Transverse colon (tissue), 4 donors: Measurements from ENCODE around the gene SLC8A3. TPM values are rescaled to one million over a fixed set of nuclear protein-coding genes. Genes with fewer than 3 reads are reported as not detected.

ENCODE experiments used
- DNase-seq: peaks from one replicate; pipeline ENCODE4 v3.0.0-alpha.2; 2019
- H3K27ac ChIP-seq, 4 donors: fragments of 200-600 bp; sonication (generic); 2 replicates each; pipeline ENCODE4 v1.5.1; 2016 to 2018; ENCODE audit warnings: inconsistent platforms in 4 of 4
- H3K27me3 ChIP-seq: fragments of 200-600 bp; sonication (generic); 2 replicates; pipeline ENCODE4 v1.5.1; 2017; ENCODE audit warnings: inconsistent platforms
- H3K36me3 ChIP-seq, 4 donors: fragments of 200-600 bp; sonication (generic); 2 replicates each; pipeline ENCODE4 v1.5.1; 2017 to 2019; ENCODE audit warnings: inconsistent platforms in 4 of 4
- H3K4me1 ChIP-seq, 4 donors: fragments of 200-600 bp; sonication (generic); 2 replicates each; pipeline ENCODE4 v1.5.1; 2017 to 2020; ENCODE audit warnings: inconsistent platforms in 4 of 4
- H3K4me3 ChIP-seq, 4 donors: fragments of 200-600 bp; sonication (generic); 1 replicate in 1 of 4; 2 replicates in 3 of 4; pipeline versions ENCODE4 v1.5.1 to v1.6.1; 2017 to 2019; ENCODE audit warnings: inconsistent platforms in 4 of 4
- H3K9me3 ChIP-seq, 2 donors: fragments of 200-600 bp; sonication (generic); 2 replicates each; pipeline ENCODE4 v1.5.1; 2017 to 2019; ENCODE audit warnings: inconsistent platforms in 2 of 2
- CTCF ChIP-seq, 5 experiments: fragments of 200-600 bp in 3 of 5; fragments of 450-650 bp in 2 of 5; sonication (generic) in 3 of 5; IDR thresholded peaks; 1 replicate in 2 of 5; 2 replicates in 3 of 5; pipeline ENCODE4 v1.5.1; 2016 to 2017; ENCODE audit warnings: antibody characterized with exemption in 5 of 5, inconsistent platforms in 3 of 5, mild to moderate bottlenecking in 2 of 5, moderate library complexity in 1 of 5
- EP300 ChIP-seq: sonication (generic); formaldehyde crosslinking; IDR thresholded peaks from one replicate; pipeline ENCODE4 v1.6.1; 2017; ENCODE audit warnings: antibody characterized with exemption, low read depth
- POLR2A ChIP-seq: fragments of 450-650 bp; IDR thresholded peaks from one replicate; pipeline ENCODE4 v1.6.1; 2016; ENCODE audit warnings: antibody characterized with exemption, mild to moderate bottlenecking, moderate library complexity
- POLR2AphosphoS5 ChIP-seq, 3 donors: sonication (generic); formaldehyde crosslinking; IDR thresholded peaks; one replicate each; pipeline ENCODE4 v1.6.1; 2016; ENCODE audit warnings: antibody characterized with exemption in 3 of 3
- WGBS, 2 donors: methylation state at CpG; one replicate each; pipeline ENCODE4 v1.1.5; 2018; ENCODE audit warnings: low coverage in 1 of 2; 5-methylcytosine and 5-hydroxymethylcytosine counted together
- in situ Hi-C, 4 donors: fragments of 200-750 bp; cut with MboI; loops; one replicate each; pipeline versions ENCODE4 v1.15.0 to v1.15.1; 2017; ENCODE audit warnings: low sequenced_read_pairs in 3 of 4, low pct_ligation_motif_present in 1 of 4, low pct_unique_long_range_greater_than_20kb in 1 of 4
- intact Hi-C: fragments of 100-400 bp; cut with DNase I; formaldehyde crosslinking; loops from one replicate; pipeline ENCODE4 v1.15.1; 2023; ENCODE audit warnings: low total_unique reads
- total RNA-seq, 4 donors: library from RNA; depleted of rRNA; stranded (reverse); fragments of >200 nt; gene quantifications; one replicate each; pipeline ENCODE4 v1.1.0, GENCODE V29; 2016

SLC8A3 gene
- total RNA-seq, 4 donors from 2014 or later, result 0.27 to 1.9 (median 0.32) TPM; not detected in 1

GRCh38 chr14:70004791-70005190, 184.0 kb downstream of the SLC8A3 start:
- TF ChIP-seq POLR2A, result no peak
- in situ Hi-C loops, result loop anchor here (25.0 kb wide), 1 partner anchor 417 kb away; no protein-coding TSS in a partner anchor

GRCh38 chr14:70002589-70003346, 186.0 kb downstream of the SLC8A3 start:
- peaks cover 0 to 8% (median 0%) of the 10 kb centered on the region in 4 donors for H3K4me1 ChIP-seq
- intact Hi-C loops (no loop called here), in situ Hi-C loops (loop anchor here (25.0 kb wide), 1 partner anchor 415 kb away; no protein-coding TSS in a partner anchor)
- no peak overlapping the region for H3K4me3 ChIP-seq
- no peak for DNase-seq
- H3K27ac ChIP-seq, result no peak overlapping the region
- no peaks in the 10 kb centered on the region for H3K9me3 ChIP-seq
- TF ChIP-seq POLR2AphosphoS5 (IDR thresholded peaks at IDR 0.05) (no peak), EP300 (no peak), POLR2A (no peak), CTCF (IDR thresholded peaks at IDR 0.05) (no peak)
- H3K36me3 ChIP-seq, result no peaks in the 10 kb centered on the region
- 81 to 96% methylated on average over 6 of the region's 6 CpGs for WGBS, 2 donors
- no peaks in the 10 kb centered on the region for H3K27me3 ChIP-seq

More at GRCh38 chr14:70004791-70005190, 184.0 kb downstream of the SLC8A3 start:
- H3K36me3 ChIP-seq, result no peaks in the 10 kb centered on the region
- WGBS, 2 donors, result 76 to 83% methylated on average over 2 of the region's 2 CpGs
- no peaks in the 10 kb centered on the region for H3K27me3 ChIP-seq
- no peak overlapping the region for H3K4me3 ChIP-seq
- intact Hi-C loops, result no loop called here
- no peak overlapping the region for H3K27ac ChIP-seq
- no peak for DNase-seq
- H3K9me3 ChIP-seq, result no peaks in the 10 kb centered on the region
- H3K4me1 ChIP-seq, result peaks cover 0 to 15% (median 0%) of the 10 kb centered on the region in 4 donors

- 76 to 81% methylated on average over 4 to 7 of the region's 7 CpGs for WGBS, 2 donors
- intact Hi-C loops, result no loop called here
Observed at GRCh38 chr14:70000601-70001000, 188.2 kb downstream of the SLC8A3 start.

GRCh38 chr14:69999261-69999674, 189.5 kb downstream of the SLC8A3 start:
- Histone ChIP-seq H3K4me1 (no peaks in the 10 kb centered on the region), H3K9me3 (no peaks in the 10 kb centered on the region), H3K36me3 (no peaks in the 10 kb centered on the region), H3K4me3 (no peak overlapping the region), H3K27ac (no peak overlapping the region), H3K27me3 (peaks cover 6% of the 10 kb centered on the region)
- in situ Hi-C loops, result no loop called here
- TF ChIP-seq EP300 (no peak), POLR2AphosphoS5 (IDR thresholded peaks at IDR 0.05) (no peak), POLR2A (no peak), CTCF (IDR thresholded peaks at IDR 0.05) (no peak)
- DNase-seq, result no peak
- WGBS, 2 donors, result 78 to 80% methylated on average over 5 to 10 of the region's 10 CpGs
- intact Hi-C loops, result no loop called here

More at GRCh38 chr14:70000601-70001000, 188.2 kb downstream of the SLC8A3 start:
- in situ Hi-C loops, result loop anchor here (25.0 kb wide), 1 partner anchor 413 kb away; no protein-coding TSS in a partner anchor
- Histone ChIP-seq H3K4me3 (no peak overlapping the region), H3K27ac (no peak overlapping the region), H3K4me1 (peaks cover 0 to 5% (median 0%) of the 10 kb centered on the region in 4 donors), H3K9me3 (no peaks in the 10 kb centered on the region), H3K36me3 (no peaks in the 10 kb centered on the region), H3K27me3 (no peaks in the 10 kb centered on the region)
- DNase-seq, result no peak
- TF ChIP-seq POLR2AphosphoS5 (IDR thresholded peaks at IDR 0.05), result no peak
- TF ChIP-seq POLR2A, result no peak
- TF ChIP-seq CTCF (IDR thresholded peaks at IDR 0.05), result no peak
- no peak for TF ChIP-seq EP300
